GM18498 (cell line): ENCODE data around the gene HJURP.

ENCODE experiments used
- ATAC-seq: cut with Tn5 transposase; IDR thresholded peaks from one replicate; pipeline ENCODE4 v1.9.1; 2021; ENCODE audit warnings: mild to moderate bottlenecking, moderate library complexity; ENCODE audit not compliant: unreplicated experiment

Gene HJURP

GRCh38 chr2:233848276-233848675 is 6.1 kb downstream of the HJURP start:
- no peak for ATAC-seq

DNA sequence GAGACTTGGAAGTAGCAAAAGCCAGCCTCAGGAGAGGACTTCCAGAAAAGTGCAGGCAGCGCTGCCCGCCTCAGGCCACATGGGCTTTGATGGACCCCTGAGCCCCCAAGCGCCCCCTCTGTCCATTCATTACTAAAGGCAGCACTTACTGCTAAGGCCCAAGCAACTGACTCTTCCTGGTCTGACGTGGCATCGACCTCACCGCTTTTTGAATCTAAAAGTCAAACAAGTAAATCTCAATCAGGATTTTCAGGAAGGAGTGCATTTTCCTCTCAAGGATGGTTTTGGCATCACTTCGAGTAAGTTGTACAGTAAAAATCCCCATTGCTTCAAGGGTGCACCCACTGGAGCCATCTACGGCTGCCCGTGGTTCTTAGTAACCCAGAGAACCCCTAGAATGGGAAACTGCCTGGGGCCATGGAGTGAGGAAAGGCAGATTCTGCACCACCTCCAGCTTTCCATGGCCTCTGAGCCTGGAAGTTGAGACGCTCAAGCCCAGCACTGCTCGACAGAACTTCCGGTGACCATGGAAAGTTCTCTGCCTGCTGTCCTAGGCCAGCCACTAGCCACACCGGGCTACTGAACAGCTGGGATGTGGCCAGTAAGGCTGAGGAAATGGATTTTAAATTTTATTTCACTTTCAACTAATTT is 7.0 kb downstream of the HJURP start:
- ATAC-seq: no peak

- ATAC-seq: no peak
These were observed 7.7 kb downstream of the HJURP start for GRCh38 chr2:233846387-233847247.

DNA sequence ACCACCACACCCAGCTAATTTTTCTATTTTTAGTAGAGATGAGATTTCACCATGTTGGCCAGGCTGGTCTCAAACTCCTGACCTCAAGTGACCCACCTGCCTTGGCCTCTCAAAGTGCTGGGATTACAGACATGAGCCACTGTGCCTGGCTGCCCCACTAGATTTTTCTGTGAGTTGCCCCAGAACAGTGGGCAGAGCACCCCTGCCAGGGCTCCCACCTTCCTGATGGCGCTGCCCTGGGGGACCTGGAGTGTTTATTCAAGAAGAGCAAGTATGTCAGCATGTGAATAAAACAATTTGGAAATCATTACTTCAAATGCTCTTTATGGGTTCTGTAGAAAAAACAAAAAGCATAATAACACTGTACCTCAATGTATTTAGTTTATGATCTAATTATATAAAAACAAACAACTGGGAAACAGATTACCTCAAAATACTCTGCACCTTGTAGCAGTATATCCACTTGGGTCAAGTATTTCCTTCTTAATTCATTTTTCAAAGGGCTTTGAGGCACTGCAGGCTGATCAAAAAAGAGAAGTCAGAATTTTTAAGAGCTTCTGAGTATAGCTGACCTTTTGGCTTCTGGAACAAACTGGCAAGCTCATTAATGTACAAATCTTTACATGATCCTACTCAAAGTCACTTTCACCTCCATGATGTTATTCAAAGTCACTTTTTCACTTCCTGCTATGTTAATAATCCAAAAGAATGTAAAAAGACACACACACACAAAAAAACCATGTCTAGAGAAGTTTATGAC is 8.9 kb downstream of the HJURP start:
- ATAC-seq: no peak

DNA sequence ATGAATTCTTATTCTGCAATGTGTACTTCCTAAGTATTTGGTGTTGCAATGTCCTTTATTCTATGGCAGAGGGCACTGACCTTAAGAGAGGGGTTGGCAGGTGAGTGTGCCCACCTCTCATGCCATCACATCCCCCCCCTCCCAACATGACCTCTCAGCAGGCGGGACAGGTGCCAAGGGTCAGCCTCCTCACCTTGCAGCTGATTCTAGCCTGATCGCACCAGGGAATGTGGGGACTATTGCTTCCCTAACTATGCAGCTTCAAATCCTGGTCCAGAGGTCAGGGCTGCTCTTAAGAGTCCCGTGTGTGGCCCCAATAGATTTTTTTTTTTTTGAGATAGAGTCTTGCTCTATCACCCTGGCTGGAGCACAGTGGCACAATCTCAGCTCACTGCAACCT is 9.5 kb downstream of the HJURP start:
- no peak for ATAC-seq

GRCh38 chr2:233844064-233844807 is 10.1 kb downstream of the HJURP start:
- no peak for ATAC-seq

DNA sequence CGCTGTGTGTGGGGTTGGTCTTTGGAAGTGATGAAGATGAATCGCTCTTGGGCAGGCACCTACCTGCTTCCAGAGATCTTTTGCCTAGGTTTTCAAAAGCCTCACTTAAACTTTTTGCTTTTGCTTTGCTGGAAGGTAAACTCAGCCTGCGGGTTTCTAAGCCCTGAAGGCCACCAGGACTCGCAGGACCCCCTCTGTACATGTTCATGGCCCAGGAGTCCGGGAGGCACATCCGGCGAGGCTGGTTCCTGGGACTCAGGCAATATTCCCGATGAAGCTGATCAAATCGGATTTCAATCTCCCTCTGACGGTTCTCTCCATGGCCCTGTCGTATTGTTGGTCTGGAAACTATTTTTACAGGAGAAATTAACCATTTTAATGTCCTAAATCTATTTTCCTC is 13.2 kb downstream of the HJURP start:
- no peak for ATAC-seq

GRCh38 chr2:233840520-233840919 is 13.8 kb downstream of the HJURP start:
- no peak for ATAC-seq

DNA sequence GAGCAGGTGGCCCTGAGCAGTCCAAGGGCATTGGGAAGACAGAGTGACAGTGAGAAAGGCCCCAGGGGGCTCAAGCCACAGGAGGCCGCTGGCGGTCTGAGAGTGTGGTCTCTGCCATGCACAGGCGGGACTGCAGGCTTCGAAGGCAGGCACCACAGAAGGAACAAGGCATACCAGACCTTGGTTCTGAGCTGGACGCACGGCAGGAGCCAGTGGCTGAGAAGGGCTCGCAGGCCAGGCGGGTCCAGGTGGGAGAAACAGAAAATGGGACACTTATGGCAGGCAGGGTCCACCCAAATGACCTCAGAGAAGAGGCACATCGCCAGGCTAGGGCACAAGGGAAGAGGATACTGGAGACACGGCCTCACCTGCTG is 14.9 kb downstream of the HJURP start:
- ATAC-seq: no peak

GRCh38 chr2:233838726-233839446 is 15.4 kb downstream of the HJURP start:
- ATAC-seq: no peak

- ATAC-seq: no peak
These were observed 16.1 kb downstream of the HJURP start for GRCh38 chr2:233838251-233838650.

DNA sequence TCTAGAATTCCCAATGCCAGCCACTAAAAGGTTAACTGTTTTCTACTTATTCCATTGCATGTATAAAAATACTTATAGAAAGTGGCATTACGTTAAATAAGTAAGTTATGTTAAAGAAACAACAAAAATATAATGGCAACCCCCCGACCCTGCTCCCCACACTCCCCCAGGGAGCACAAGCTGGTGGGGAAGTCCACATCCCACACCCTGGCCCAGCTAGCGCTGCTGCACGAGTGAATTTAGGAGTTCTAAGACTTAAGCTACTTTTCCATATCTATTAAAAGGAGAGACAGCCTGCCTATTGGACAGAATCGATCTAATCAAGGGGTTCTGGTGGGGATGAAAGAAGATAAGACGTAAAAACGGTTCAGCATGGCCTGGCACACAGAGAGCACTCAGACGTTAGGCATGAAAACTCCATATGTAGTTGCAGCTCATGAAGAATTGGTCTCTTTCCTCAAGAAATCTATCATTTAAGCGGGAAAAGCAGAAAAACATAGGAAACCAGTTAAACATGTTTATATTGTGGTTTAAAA is 16.6 kb downstream of the HJURP start:
- ATAC-seq: no peak

DNA sequence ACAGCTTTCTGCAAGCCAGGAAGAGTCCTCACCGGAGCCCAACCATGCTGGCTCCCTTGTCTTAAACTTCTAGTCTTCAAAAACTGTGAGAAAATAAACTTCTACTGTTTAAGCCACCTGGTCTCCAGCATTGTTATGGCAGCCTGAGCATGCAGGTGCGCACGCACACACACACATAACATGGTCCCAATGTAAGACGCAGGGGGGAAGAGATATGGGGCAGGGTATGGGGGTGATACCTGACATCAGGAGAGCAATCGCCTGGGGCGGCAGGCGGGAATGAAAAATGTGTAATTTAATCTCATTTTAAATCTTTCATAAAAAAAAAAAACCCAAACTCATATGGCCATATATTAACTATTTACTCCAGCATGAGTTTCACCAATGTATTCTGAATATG is 18.0 kb downstream of the HJURP start:
- no peak for ATAC-seq

GRCh38 chr2:233835230-233836186 is 18.8 kb downstream of the HJURP start:
- no peak for ATAC-seq

- no peak for ATAC-seq
These were observed 21.0 kb downstream of the HJURP start for GRCh38 chr2:233833345-233833744.

DNA sequence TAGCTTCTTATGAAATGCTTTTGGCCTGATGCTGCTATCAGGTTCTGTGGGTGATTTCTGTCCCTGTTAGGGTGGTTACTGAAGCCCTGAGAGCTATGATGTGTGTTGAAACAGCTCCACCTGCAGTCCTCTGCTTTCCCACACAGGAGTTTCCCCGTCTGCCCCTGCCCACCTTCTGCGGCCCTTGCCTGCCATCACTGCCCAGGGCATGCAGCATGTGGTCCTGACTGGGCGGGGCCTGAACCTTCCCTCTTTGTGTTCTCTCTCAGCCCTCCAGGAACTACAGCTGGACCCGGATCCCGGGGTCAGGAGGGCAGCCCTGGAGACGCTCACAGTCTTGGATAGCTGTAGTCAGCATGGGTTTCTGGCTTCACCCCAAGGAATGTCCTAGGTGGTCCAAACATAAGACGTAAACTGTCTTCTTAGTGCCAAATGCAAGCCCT is 21.4 kb downstream of the HJURP start:
- ATAC-seq: no peak

- no peak for ATAC-seq
These were observed 21.9 kb downstream of the HJURP start for GRCh38 chr2:233832414-233832813.

- ATAC-seq: no peak
These were observed 22.5 kb downstream of the HJURP start for GRCh38 chr2:233831861-233832260.
